Panc1 (cell line): ENCODE data around the gene DAGLA. TPM values are rescaled to one million over a fixed set of nuclear protein-coding genes. Genes with fewer than 3 reads are reported as not detected.

Experiments used
- ATAC-seq: fragments of 200-7000 bp; cut with Tn5 transposase; 2 replicates; pipeline ENCODE4 v1.9.1; 2020; ENCODE audit warnings: mild to moderate bottlenecking, moderate library complexity
- BruUV-seq: library from RNA; stranded (reverse); fragments of 400-500 nt; replicated peaks from 2 replicates; lab custom pipeline; 2021; lab: Mats Ljungman, UMichigan
- CTCF ChIA-PET: fragments of 300-600 bp; sonication (Branson Sonifier 250); formaldehyde crosslinking; loops from one replicate; lab custom pipeline; 2022; ENCODE audit warnings: antibody characterized with exemption; lab: Charles Lee
- POLR2A ChIA-PET: fragments of 300-600 bp; sonication (Branson Sonifier 250); formaldehyde crosslinking; loops from one replicate; lab custom pipeline; 2022; ENCODE audit warnings: antibody characterized with exemption; lab: Charles Lee
- DNase-seq: peaks from one replicate; pipeline ENCODE4 v3.0.0-alpha.2; 2010; ENCODE audit warnings: low read depth, low spot score
- H3K27ac ChIP-seq: 2 replicates; pipeline ENCODE4 v1.5.1; 2011; ENCODE audit warnings: mild to moderate bottlenecking, low read length, inconsistent platforms
- H3K27me3 ChIP-seq: fragments of 200-500 bp; sonication (Bioruptor generic); 2 replicates; pipeline ENCODE4 v1.6.0; 2014; ENCODE audit warnings: low read length, inconsistent platforms; ENCODE audit not compliant: control insufficient read depth, insufficient read depth
- H3K36me3 ChIP-seq: fragments of 200-500 bp; sonication (Bioruptor generic); 2 replicates; pipeline ENCODE4 v1.5.1; 2014; ENCODE audit warnings: inconsistent platforms, mild to moderate bottlenecking, low read length, moderate library complexity; ENCODE audit not compliant: control insufficient read depth, insufficient read depth
- H3K4me1 ChIP-seq: 2 replicates; pipeline ENCODE4 v1.5.1; 2011; ENCODE audit warnings: inconsistent platforms, mild to moderate bottlenecking, low read length, moderate library complexity; ENCODE audit not compliant: control insufficient read depth, insufficient read depth
- H3K4me3 ChIP-seq, 2 experiments: 2 replicates each; pipeline ENCODE4 v1.5.1; 2011 to 2012; ENCODE audit warnings: low read depth in 2 of 2, low read length in 2 of 2, mild to moderate bottlenecking in 2 of 2, inconsistent platforms in 1 of 2, moderate library complexity in 1 of 2
- H3K9me3 ChIP-seq: fragments of 200-500 bp; sonication (Bioruptor generic); 2 replicates; pipeline ENCODE4 v1.5.1; 2014; ENCODE audit warnings: low read depth, mild to moderate bottlenecking, inconsistent platforms, low read length, moderate library complexity; ENCODE audit not compliant: control insufficient read depth, insufficient read depth
- POLR2AphosphoS5 ChIP-seq: IDR thresholded peaks from 2 replicates; pipeline ENCODE4 v1.6.1; 2012; ENCODE audit warnings: mild to moderate bottlenecking, low read depth, low read length, moderate library complexity
- SIN3A ChIP-seq: IDR thresholded peaks from 2 replicates; pipeline ENCODE4 v1.6.1; 2012; ENCODE audit warnings: low read depth, mild to moderate bottlenecking, low read length, moderate library complexity, borderline replicate concordance; ENCODE audit not compliant: insufficient read depth
- TCF7L2 ChIP-seq: IDR thresholded peaks from 2 replicates; pipeline ENCODE4 v1.6.1; 2011; ENCODE audit warnings: mild to moderate bottlenecking, low read depth, low read length, inconsistent platforms
- in situ Hi-C: cut with HindIII; loops from 2 replicates; pipeline ENCODE4 v1.10.0; 2016; ENCODE audit warnings: low sequenced_read_pairs, low pct_unique_long_range_greater_than_20kb
- intact Hi-C: fragments of 100-400 bp; cut with micrococcal nuclease; formaldehyde crosslinking; loops from one replicate; pipeline ENCODE4 v1.10.0; 2022; ENCODE audit not compliant: unreplicated experiment
- total RNA-seq: library from RNA; stranded (reverse); gene quantifications from one replicate; pipeline ENCODE4 v1.2.1, GENCODE V29; 2021; ENCODE audit not compliant: unreplicated experiment
- TF ChIP-seq, protein P1 (sequence below), 2 experiments: IDR thresholded peaks; 2 replicates each; pipeline ENCODE4 v1.6.1; 2011 to 2012; ENCODE audit warnings: low read depth in 2 of 2, control low read depth in 1 of 2, low read length in 1 of 2, mild to moderate bottlenecking in 1 of 2, moderate library complexity in 1 of 2; ENCODE audit not compliant: insufficient read depth in 1 of 2
- TF ChIP-seq, protein P2 (sequence below): fragments of 450-650 bp; IDR thresholded peaks from 2 replicates; pipeline ENCODE4 v1.5.1; 2017; ENCODE audit warnings: mild to moderate bottlenecking

The DAGLA gene
- total RNA-seq, 1 experiment from 2014 or later: 6.4 TPM

DNA sequence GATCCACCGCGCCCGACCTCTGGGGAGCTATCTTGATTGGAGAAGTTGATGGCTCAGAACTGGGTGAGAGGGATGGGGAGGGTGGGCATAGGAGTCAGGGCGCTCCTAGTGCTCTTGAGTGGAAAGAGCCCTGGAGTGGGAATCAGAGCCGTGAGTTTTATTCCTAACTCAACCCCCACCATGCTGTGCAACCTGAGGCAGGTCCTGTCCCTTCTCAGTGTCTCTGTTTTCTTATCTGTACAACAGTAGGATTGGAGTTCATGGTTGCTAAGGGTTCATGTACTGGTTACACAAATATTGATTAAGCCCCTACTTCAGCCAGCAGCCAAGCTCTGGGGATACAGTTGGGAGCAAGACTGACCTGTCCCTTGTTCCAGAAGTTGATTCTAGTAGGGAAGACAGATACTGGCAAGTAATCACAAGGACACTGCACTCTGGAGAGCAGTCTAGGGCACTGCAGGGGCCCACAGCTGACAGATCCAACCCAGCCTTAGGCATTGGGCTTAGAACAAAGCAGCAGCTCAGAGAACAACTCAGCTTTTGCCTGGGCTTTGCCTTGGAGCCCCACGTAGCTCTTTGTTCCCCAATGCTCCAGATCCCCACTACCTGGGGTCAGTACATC lies 12.4 kb upstream of the DAGLA start:
- Histone ChIP-seq H3K4me1 (no peaks in the 10 kb centered on the region), H3K27me3 (no peaks in the 10 kb centered on the region), H3K27ac (no peak overlapping the region), H3K9me3 (no peaks in the 10 kb centered on the region), H3K4me3 (no peak overlapping the region), H3K36me3 (no peaks in the 10 kb centered on the region)
- TF ChIP-seq TCF7L2 (no peak), SIN3A (no peak), POLR2AphosphoS5 (no peak)
- TF ChIP-seq, protein P1, sequence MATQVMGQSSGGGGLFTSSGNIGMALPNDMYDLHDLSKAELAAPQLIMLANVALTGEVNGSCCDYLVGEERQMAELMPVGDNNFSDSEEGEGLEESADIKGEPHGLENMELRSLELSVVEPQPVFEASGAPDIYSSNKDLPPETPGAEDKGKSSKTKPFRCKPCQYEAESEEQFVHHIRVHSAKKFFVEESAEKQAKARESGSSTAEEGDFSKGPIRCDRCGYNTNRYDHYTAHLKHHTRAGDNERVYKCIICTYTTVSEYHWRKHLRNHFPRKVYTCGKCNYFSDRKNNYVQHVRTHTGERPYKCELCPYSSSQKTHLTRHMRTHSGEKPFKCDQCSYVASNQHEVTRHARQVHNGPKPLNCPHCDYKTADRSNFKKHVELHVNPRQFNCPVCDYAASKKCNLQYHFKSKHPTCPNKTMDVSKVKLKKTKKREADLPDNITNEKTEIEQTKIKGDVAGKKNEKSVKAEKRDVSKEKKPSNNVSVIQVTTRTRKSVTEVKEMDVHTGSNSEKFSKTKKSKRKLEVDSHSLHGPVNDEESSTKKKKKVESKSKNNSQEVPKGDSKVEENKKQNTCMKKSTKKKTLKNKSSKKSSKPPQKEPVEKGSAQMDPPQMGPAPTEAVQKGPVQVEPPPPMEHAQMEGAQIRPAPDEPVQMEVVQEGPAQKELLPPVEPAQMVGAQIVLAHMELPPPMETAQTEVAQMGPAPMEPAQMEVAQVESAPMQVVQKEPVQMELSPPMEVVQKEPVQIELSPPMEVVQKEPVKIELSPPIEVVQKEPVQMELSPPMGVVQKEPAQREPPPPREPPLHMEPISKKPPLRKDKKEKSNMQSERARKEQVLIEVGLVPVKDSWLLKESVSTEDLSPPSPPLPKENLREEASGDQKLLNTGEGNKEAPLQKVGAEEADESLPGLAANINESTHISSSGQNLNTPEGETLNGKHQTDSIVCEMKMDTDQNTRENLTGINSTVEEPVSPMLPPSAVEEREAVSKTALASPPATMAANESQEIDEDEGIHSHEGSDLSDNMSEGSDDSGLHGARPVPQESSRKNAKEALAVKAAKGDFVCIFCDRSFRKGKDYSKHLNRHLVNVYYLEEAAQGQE (IDR thresholded peaks at IDR 0.05; ENCODE audit: insufficient read depth in 1 of 2, low read depth in 2 of 2, low read length in 1 of 2): no peak
- TF ChIP-seq, protein P2, sequence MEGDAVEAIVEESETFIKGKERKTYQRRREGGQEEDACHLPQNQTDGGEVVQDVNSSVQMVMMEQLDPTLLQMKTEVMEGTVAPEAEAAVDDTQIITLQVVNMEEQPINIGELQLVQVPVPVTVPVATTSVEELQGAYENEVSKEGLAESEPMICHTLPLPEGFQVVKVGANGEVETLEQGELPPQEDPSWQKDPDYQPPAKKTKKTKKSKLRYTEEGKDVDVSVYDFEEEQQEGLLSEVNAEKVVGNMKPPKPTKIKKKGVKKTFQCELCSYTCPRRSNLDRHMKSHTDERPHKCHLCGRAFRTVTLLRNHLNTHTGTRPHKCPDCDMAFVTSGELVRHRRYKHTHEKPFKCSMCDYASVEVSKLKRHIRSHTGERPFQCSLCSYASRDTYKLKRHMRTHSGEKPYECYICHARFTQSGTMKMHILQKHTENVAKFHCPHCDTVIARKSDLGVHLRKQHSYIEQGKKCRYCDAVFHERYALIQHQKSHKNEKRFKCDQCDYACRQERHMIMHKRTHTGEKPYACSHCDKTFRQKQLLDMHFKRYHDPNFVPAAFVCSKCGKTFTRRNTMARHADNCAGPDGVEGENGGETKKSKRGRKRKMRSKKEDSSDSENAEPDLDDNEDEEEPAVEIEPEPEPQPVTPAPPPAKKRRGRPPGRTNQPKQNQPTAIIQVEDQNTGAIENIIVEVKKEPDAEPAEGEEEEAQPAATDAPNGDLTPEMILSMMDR: no peak
- ChIA-PET CTCF (interaction anchor here (0.7 kb wide), 1 partner anchor 223 kb away, joined by 5 read pairs; no protein-coding TSS in a partner anchor), POLR2A (no interaction called here)
- DNase-seq (no peak), ATAC-seq (0 out of 2 replicates have a peak, but pooled peaks have one; percentile 50)
- intact Hi-C loops: no loop called here
- in situ Hi-C loops: no loop called here
- BruUV-seq: no TSS peak

DNA sequence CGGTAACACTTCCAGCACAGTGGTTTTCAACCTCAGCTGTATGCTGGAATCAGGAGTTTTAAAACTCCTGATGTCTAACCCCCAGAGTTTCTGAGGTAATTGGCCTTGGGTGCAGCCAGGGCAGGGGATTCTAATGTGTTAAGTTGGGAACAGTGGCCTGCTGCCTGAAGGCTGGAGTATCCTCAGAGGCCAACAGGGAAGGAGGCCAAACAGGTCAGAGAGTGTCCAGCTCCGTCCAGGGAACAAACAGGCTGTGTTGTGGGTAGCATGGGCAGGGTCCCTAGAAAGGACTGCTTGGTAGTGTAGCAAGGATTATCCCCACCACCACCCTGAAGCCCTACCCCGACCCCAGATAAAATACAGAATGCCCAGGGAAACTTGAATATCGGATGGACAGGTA lies 10.8 kb upstream of the DAGLA start:
- ATAC-seq (no peak), DNase-seq (no peak)
- CTCF ChIA-PET: no interaction called here
- POLR2A ChIA-PET: interaction anchor here (0.6 kb wide), 1 partner anchor 47 kb away, joined by 10 read pairs; no protein-coding TSS in a partner anchor
- intact Hi-C loops: no loop called here
- Histone ChIP-seq H3K36me3 (no peaks in the 10 kb centered on the region), H3K4me1 (no peaks in the 10 kb centered on the region), H3K27ac (no peak overlapping the region), H3K27me3 (0 out of 2 replicates have a peak, but pooled peaks cover 2% of the 10 kb centered on the region), H3K9me3 (no peaks in the 10 kb centered on the region), H3K4me3 (no peak overlapping the region)
- TF ChIP-seq, protein P2: no peak
- TF ChIP-seq, protein P1 (IDR thresholded peaks at IDR 0.05; ENCODE audit: insufficient read depth in 1 of 2, low read depth in 2 of 2, low read length in 1 of 2): no peak
- no peak for TF ChIP-seq TCF7L2
- BruUV-seq: no TSS peak
- in situ Hi-C loops: no loop called here
